ENCODE results near the gene LEUTX. TPM values are rescaled to one million over a fixed set of nuclear protein-coding genes. Genes with fewer than 3 reads are reported as not detected.
"Not testable (repeated sequence)": the region's sequence is repeated elsewhere in the genome, so short reads cannot be mapped to it uniquely, and the experiment has no call there.

The LEUTX gene
- total RNA-seq, 2 donors from 2014 or later: not detected

DNA sequence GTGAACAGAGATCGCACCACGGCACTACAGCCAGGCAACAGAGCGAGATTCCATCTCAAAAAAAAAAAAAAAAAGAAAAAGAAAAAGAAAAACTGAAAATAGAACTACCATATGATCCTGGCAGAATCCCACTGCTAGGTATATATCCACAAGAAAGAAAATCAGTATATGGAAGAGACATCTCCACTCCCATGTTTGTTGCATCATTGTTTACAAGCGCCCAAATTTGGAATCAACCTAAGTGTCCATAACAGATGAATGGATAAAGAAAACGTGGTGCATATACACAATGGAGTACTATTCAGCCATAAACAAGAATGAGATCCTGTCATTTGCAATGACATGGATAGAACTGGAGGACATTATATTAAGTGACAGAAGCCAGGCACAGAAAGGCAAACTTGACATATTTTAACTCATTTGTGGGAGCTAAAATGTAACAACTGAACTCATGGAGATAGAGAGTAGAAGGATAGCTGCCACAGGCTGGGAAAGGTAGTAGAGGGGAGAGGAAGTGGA lies 29.3 kb downstream of the LEUTX start:
- no peak for DNase-seq (ENCODE audit: low spot score)
- TF ChIP-seq, protein P1, sequence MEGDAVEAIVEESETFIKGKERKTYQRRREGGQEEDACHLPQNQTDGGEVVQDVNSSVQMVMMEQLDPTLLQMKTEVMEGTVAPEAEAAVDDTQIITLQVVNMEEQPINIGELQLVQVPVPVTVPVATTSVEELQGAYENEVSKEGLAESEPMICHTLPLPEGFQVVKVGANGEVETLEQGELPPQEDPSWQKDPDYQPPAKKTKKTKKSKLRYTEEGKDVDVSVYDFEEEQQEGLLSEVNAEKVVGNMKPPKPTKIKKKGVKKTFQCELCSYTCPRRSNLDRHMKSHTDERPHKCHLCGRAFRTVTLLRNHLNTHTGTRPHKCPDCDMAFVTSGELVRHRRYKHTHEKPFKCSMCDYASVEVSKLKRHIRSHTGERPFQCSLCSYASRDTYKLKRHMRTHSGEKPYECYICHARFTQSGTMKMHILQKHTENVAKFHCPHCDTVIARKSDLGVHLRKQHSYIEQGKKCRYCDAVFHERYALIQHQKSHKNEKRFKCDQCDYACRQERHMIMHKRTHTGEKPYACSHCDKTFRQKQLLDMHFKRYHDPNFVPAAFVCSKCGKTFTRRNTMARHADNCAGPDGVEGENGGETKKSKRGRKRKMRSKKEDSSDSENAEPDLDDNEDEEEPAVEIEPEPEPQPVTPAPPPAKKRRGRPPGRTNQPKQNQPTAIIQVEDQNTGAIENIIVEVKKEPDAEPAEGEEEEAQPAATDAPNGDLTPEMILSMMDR (IDR thresholded peaks at IDR 0.05): no peak
- H3K4me3 ChIP-seq: no peak overlapping the region

DNA sequence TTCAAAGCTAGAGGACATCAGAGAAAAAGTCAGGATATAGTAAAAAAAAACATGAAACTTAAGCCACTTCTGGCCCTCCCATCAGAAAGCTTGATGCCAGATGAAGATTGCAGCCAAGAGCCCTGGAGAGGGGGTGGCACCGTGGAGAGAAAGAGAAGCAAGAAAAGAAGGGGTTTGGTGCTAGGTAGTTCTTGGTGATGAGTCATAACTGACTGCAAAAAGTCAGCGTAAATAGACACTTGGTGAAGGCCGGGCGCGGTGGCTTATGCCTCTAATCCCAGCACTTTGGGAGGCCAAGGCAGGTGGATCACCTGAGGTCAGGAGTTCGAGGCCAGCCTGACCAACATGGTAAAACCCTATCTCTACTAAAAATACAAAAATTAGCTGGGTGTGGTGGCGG lies 30.0 kb downstream of the LEUTX start:
- not testable (repeated sequence) for H3K27ac ChIP-seq; DNase-seq (ENCODE audit: low spot score); H3K36me3 ChIP-seq; H3K27me3 ChIP-seq; H3K4me1 ChIP-seq; H3K4me3 ChIP-seq; H3K9me3 ChIP-seq

More for the DNA sequence above, 29.3 kb downstream of the LEUTX start:
- no peaks in the 10 kb centered on the region for H3K9me3 ChIP-seq
- no peaks in the 10 kb centered on the region for H3K27me3 ChIP-seq
- no peaks in the 10 kb centered on the region for H3K36me3 ChIP-seq
- H3K27ac ChIP-seq: no peak overlapping the region
- no peaks in the 10 kb centered on the region for H3K4me1 ChIP-seq

DNA sequence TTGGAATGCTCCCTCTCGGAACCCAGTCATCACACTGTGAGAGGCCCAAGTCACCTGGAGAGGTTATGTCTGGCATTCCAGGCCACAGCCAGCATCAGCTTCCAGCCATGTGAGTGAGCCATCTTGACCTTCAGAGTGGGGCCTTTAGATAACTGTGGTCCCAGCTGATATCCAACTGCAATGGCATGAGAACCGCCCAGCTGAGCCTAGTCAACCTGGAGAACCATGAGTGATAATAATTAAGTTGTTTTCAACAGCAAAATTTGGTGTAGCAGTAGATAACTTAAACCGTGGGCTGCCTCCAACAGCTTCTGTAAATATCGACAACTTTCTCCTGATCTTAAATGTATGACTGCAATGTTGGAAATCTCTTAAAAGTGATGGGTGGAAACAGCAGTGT lies 30.7 kb downstream of the LEUTX start:
- Histone ChIP-seq H3K27me3 (no peaks in the 10 kb centered on the region), H3K9me3 (no peaks in the 10 kb centered on the region), H3K36me3 (no peaks in the 10 kb centered on the region), H3K27ac (no peak overlapping the region), H3K4me3 (no peak overlapping the region), H3K4me1 (no peaks in the 10 kb centered on the region)
- TF ChIP-seq, protein P1 (IDR thresholded peaks at IDR 0.05): no peak
- DNase-seq (ENCODE audit: low spot score): no peak

DNA sequence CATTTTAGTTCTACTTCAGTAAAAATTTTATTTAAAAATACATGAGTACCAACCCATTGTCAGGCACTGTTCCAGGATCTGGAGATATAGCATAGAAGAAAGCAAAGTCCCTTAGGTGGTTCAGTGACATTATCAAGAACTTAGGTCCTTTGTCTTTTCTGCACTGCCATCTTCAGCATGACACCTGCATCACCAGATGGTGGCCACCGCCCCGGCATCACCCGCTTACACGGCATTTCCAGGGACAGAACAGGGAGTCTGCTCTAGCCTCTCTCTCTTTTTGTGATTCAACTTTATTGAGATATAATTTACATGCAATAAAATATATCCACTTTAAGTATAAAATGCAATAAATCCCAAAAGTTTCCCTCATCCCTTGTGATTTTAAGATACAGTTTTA lies 31.8 kb downstream of the LEUTX start:
- H3K27ac ChIP-seq: no peak overlapping the region
- H3K4me3 ChIP-seq: no peak overlapping the region
- no peak for DNase-seq (ENCODE audit: low spot score)
- H3K36me3 ChIP-seq: no peaks in the 10 kb centered on the region
- H3K27me3 ChIP-seq: no peaks in the 10 kb centered on the region
- no peaks in the 10 kb centered on the region for H3K9me3 ChIP-seq
- TF ChIP-seq, protein P1 (IDR thresholded peaks at IDR 0.05): no peak
- H3K4me1 ChIP-seq: no peaks in the 10 kb centered on the region

DNA sequence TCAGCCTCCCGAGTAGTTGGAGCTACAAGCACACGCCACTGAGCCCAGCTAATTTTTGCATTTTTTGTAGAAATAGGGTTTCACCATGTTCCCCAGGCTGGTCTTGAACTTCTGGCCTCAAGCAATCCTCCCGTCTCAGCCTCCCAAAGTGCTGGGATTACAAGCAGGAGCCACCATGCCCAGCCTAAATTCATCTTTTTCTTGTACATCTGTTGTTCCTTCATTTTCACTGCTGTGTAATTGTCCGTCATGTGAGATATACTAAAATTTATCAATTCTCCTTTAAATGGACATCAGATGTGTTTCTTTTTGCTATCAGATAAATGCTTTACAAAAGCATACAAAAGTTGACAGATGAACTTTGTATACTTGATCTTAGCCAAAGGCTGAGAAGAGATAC lies 32.4 kb downstream of the LEUTX start:
- DNase-seq (ENCODE audit: low spot score): no peak
- no peaks in the 10 kb centered on the region for H3K36me3 ChIP-seq
- no peaks in the 10 kb centered on the region for H3K9me3 ChIP-seq
- H3K27me3 ChIP-seq: no peaks in the 10 kb centered on the region
- no peak overlapping the region for H3K4me3 ChIP-seq
- TF ChIP-seq, protein P1 (IDR thresholded peaks at IDR 0.05): no peak
- H3K4me1 ChIP-seq: no peaks in the 10 kb centered on the region
- no peak overlapping the region for H3K27ac ChIP-seq

DNA sequence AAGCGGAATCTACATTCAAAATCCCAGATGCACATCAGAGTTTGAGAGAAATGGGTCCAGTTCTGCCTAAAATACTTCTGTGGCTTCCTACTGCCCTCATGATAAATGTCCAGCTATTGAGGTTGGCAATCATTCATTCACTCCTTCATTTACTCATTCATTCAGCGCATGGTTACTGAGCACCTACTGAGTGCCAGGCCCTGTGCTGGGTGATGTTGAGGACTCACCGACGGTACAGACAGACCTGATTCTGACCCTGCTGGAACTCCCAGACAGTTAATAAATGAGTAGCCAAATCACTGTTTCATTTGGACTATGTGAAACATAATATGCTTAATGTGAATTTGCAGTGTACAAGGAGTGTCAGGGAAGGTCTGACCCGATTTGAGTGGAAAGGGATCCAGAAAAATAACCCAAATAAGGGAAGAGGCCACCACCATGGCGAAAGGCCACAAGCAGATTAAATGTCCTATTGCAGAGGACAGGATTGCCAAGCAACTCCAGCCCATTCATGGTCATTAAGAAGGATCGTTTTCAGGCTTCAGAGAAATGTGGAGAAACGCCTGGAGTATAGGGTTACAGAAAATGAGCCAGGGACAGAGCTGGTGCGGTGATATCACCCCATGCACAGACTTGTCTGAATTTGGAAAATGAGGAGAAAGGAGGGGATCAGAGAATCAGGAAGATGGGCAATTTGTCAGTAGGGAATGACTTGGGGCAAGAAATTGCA lies 34.8 kb downstream of the LEUTX start:
- H3K9me3 ChIP-seq: no peaks in the 10 kb centered on the region
- TF ChIP-seq, protein P1 (IDR thresholded peaks at IDR 0.05): no peak
- no peaks in the 10 kb centered on the region for H3K36me3 ChIP-seq
- H3K27ac ChIP-seq: no peak overlapping the region
- no peak overlapping the region for H3K4me3 ChIP-seq
- DNase-seq (ENCODE audit: low spot score): no peak
- no peaks in the 10 kb centered on the region for H3K4me1 ChIP-seq
- H3K27me3 ChIP-seq: no peaks in the 10 kb centered on the region

DNA sequence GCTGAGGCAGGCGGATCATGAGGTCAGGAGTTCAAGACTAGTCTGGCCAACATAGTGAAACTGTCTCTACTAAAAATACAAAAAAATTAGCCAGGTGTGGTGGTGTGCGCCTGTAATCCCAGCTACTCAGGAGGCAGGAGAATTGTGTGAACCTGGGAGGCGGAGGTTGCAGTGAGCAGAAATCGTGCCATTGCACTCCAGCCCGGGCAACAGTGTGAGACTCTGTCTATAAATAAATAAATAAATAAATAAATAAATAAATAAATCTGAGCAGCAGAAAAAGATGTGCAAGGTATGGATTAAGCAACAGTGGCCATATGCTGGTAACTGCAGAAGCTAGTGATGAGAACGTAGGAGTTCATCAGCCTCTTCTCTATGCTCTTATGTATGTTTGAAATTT lies 35.5 kb downstream of the LEUTX start:
- not testable (repeated sequence) for H3K27me3 ChIP-seq; H3K4me3 ChIP-seq; H3K4me1 ChIP-seq; DNase-seq (ENCODE audit: low spot score); H3K36me3 ChIP-seq; H3K27ac ChIP-seq; H3K9me3 ChIP-seq

Data from right atrium auricular region (tissue), 2 donors.